Uterus (tissue), 2 donors: ENCODE measurements around the gene MSRB3.

Experiments used
- CTCF ChIP-seq, 4 experiments: fragments of 200-600 bp in 2 of 4; fragments of 450-650 bp in 2 of 4; sonication (generic) in 2 of 4; IDR thresholded peaks; one replicate each; pipeline ENCODE4 v1.5.1; 2016 to 2019; ENCODE audit warnings: antibody characterized with exemption in 4 of 4, mild to moderate bottlenecking in 2 of 4, moderate library complexity in 1 of 4
- POLR2A ChIP-seq, 2 donors: fragments of 450-650 bp; IDR thresholded peaks; one replicate each; pipeline ENCODE4 v1.6.1; 2016; ENCODE audit warnings: antibody characterized with exemption in 2 of 2, mild to moderate bottlenecking in 1 of 2, moderate library complexity in 1 of 2

GRCh38 chr12:65505386-65506121 lies 227.1 kb downstream of the MSRB3 start:
- TF ChIP-seq CTCF (IDR thresholded peaks at IDR 0.05) (no peak), POLR2A (IDR thresholded peaks at IDR 0.05) (no peak)
